ENCODE results near the gene KCNB1. TPM values are rescaled to one million over a fixed set of nuclear protein-coding genes. Genes with fewer than 3 reads are reported as not detected.

The KCNB1 gene
- total RNA-seq, 1 donor from 2014 or later = not detected

- CTCF ChIA-PET = no interaction called here
- no peaks in the 10 kb centered on the region for H3K9me3 Mint-ChIP-seq
- H3K4me3 Mint-ChIP-seq = no peak overlapping the region
Observed at GRCh38 chr20:49446080-49446479, 36.4 kb downstream of the KCNB1 start.

GRCh38 chr20:49445176-49445575 is 37.3 kb downstream of the KCNB1 start:
- CTCF ChIA-PET = no interaction called here
- Mint-ChIP-seq H3K27ac (no peak overlapping the region), H3K9me3 (no peaks in the 10 kb centered on the region), H3K36me3 (ENCODE audit: low read depth) (no peaks in the 10 kb centered on the region), H3K4me3 (no peak overlapping the region), H3K27me3 (peaks cover 23% of the 10 kb centered on the region), H3K4me1 (no peaks in the 10 kb centered on the region)
- POLR2A ChIA-PET = interaction anchor here (0.6 kb wide), 1 partner anchor 19 kb away, joined by 3 read pairs; no protein-coding TSS in a partner anchor
- no peak for TF ChIP-seq CTCF (IDR thresholded peaks at IDR 0.05)
- intact Hi-C loops (cut with micrococcal nuclease) = no loop called here
- no peak for ATAC-seq (ENCODE audit: low read depth)
- DNase-seq = no peak

More at GRCh38 chr20:49446080-49446479, 36.4 kb downstream of the KCNB1 start:
- Mint-ChIP-seq H3K27ac (no peak overlapping the region), H3K4me1 (no peaks in the 10 kb centered on the region), H3K27me3 (peaks cover 23% of the 10 kb centered on the region), H3K36me3 (ENCODE audit: low read depth) (no peaks in the 10 kb centered on the region)
- TF ChIP-seq CTCF (IDR thresholded peaks at IDR 0.05) = no peak
- DNase-seq = no peak
- no peak for ATAC-seq (ENCODE audit: low read depth)
- POLR2A ChIA-PET = no interaction called here
- intact Hi-C loops (cut with micrococcal nuclease) = no loop called here

GRCh38 chr20:49444553-49444990 is 37.9 kb downstream of the KCNB1 start:
- ChIA-PET CTCF (no interaction called here), POLR2A (interaction anchor here (0.6 kb wide), 1 partner anchor 19 kb away, joined by 3 read pairs; no protein-coding TSS in a partner anchor)
- TF ChIP-seq CTCF (IDR thresholded peaks at IDR 0.05) = no peak
- Mint-ChIP-seq H3K4me3 (no peak overlapping the region), H3K36me3 (ENCODE audit: low read depth) (no peaks in the 10 kb centered on the region), H3K4me1 (no peaks in the 10 kb centered on the region), H3K9me3 (no peaks in the 10 kb centered on the region), H3K27ac (no peak overlapping the region), H3K27me3 (peaks cover 23% of the 10 kb centered on the region)
- ATAC-seq (ENCODE audit: low read depth) (no peak), DNase-seq (no peak)
- intact Hi-C loops (cut with micrococcal nuclease) = no loop called here

GRCh38 chr20:49437057-49437456 is 45.4 kb downstream of the KCNB1 start:
- Mint-ChIP-seq H3K9me3 (no peaks in the 10 kb centered on the region), H3K27me3 (peaks cover 11% of the 10 kb centered on the region), H3K27ac (no peak overlapping the region), H3K4me3 (no peak overlapping the region), H3K4me1 (no peaks in the 10 kb centered on the region), H3K36me3 (ENCODE audit: low read depth) (no peaks in the 10 kb centered on the region)
- intact Hi-C loops (cut with micrococcal nuclease) = no loop called here
- TF ChIP-seq CTCF (IDR thresholded peaks at IDR 0.05) = no peak
- no peak for ATAC-seq (ENCODE audit: low read depth)
- no peak for DNase-seq
- ChIA-PET CTCF (no interaction called here), POLR2A (no interaction called here)

GRCh38 chr20:49435639-49436038 is 46.8 kb downstream of the KCNB1 start:
- ATAC-seq (ENCODE audit: low read depth) (no peak), DNase-seq (no peak)
- H3K4me3 Mint-ChIP-seq = no peak overlapping the region
- H3K36me3 Mint-ChIP-seq (ENCODE audit: low read depth) = no peaks in the 10 kb centered on the region
- ChIA-PET CTCF (no interaction called here), POLR2A (no interaction called here)
- H3K27me3 Mint-ChIP-seq = peaks cover 15% of the 10 kb centered on the region
- no peaks in the 10 kb centered on the region for H3K9me3 Mint-ChIP-seq
- intact Hi-C loops (cut with micrococcal nuclease) = no loop called here
- no peak overlapping the region for H3K27ac Mint-ChIP-seq
- no peaks in the 10 kb centered on the region for H3K4me1 Mint-ChIP-seq
- no peak for TF ChIP-seq CTCF (IDR thresholded peaks at IDR 0.05)
